Measurements from ENCODE around the gene AOAH.
A peak's percentile ranks its signal among the peaks of the same experiment; 100 is the strongest.
"Not testable (repeated sequence)": the region's sequence is repeated elsewhere in the genome, so short reads cannot be mapped to it uniquely, and the experiment has no call there.

The AOAH gene

GRCh38 chr7:36657036-36657660 is 67.1 kb downstream of the AOAH start:
- DNase-seq (ENCODE audit: low read depth): no peak

DNA sequence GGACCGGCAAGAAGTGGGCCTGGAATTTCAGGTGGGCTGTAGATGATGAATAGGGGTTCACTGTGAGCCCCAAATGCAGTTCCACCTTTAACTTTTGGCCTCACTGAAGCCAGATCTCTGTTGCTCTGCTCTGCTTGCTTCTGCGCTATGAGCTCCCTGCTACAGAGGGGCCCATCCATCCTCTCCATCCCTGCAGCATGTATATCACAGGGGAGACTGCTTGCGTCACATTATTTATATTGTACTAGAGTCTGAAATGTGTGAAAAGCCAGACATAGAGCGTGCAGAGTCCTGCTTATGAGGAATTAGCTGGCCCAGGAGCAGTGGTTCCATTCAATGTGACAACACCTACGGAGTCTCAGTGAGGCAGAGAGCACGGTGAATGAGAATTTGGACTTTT is 69.9 kb downstream of the AOAH start:
- DNase-seq (ENCODE audit: low read depth): no peak

DNA sequence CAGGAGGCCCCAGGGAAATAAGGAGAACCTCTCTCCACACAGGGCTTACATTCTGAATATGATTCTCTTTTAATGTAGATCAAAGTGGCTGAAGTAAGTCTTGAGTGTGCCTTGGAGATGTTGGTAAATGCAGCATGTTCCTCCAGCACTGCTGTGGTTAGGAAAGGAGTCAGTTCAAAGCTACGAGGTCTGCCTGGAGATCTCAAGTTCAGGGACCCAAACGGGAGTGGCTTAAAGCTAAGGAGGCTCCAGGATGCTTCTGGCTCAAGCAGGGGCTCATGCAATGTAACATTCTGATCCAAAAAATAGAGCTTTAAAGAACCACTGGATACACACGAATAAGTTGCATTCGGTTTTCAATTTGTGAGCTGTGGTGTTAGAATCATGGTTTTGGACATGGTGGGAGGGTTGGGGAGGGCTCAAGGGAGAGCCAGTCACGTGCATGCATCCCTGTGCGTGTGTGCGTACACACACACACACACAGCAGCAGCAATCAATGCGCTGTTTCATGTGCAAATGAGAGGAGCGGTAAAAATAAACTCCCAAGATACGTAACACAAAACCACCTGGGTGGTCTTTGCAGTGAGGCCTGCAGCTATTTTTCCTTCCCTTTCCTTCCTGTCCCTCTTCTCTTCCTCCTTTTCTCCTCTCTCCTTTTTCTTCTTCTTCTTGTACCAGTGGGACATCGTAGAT is 70.5 kb downstream of the AOAH start:
- DNase-seq (ENCODE audit: low read depth): no peak

DNA sequence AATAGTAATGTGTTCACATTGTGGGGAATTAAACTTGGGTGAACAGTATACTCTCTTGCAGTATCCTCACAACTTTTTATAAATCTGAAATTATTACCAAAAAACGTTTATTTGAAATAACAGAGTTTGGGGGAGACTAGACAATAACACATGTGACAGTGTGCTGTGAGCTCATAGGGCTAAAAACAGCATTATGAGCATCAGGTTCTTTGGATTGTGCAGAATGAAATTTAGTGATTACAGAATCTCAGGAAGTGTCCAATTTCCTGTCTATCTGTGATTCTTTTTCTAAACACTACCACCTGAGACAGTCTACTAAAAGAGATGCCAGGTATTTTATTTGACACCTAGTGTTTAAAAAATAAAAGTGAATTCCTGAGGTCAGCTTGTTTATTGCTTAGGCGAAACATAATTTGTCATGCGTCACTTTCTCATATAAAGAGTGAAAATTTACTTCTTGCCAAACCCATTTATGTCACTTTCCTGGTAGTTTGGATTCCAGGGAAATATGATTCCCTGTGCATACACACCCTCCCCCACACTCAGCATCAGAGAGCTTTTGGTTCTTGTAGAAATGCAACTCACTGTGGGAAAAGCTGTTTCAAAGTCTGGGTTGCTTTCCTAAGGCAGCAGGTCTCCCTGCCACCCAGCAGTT is 71.2 kb downstream of the AOAH start:
- no peak for DNase-seq (ENCODE audit: low read depth)

- no peak for DNase-seq (ENCODE audit: low read depth)
These were observed 71.9 kb downstream of the AOAH start for GRCh38 chr7:36652431-36652830.

DNA sequence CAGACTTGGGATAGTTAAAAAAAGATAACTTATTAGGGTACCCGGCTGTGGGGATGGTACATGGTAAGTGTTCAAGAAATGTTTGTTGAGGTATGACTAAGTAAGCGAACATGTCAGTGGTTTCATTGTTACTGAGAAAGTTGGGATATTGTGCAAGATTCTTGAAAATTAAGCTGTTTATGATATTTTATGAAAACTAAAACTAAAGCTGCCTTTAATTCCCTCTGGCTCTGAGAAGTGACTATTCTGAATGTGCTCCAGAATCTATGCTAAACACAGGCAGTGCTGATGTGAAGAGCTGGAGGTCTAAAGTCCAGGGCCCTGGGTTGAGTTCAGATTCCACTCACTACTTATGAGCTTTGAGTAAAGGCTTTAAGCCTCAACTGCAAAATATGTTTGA is 72.9 kb downstream of the AOAH start:
- no peak for DNase-seq (ENCODE audit: low read depth)

DNA sequence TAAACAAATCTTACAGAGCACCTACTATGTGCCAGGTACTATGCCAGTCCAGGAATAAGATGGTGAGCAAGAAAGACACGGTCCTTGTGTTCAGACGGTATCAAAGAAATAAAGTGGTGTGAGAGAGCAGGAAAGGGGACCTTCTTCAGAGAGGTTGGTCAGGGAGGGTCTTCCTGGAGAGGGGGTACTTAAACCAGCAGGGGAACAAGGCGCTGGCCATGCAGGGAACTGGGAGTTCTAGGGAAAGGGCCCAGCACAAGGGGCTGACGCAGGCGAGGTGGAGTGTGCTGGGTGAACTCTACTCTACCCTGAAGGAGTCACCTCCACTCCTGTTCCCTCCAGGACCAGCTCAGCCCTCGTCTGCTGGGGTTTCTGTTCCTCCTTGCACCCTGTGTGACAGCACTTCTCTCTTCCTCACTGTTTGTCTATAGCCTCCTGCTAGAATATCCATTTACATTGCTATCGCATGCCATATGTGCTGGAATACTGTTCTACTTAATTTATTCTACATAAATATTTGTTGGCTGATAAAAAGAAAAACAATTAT is 73.5 kb downstream of the AOAH start:
- no peak for DNase-seq (ENCODE audit: low read depth)

DNA sequence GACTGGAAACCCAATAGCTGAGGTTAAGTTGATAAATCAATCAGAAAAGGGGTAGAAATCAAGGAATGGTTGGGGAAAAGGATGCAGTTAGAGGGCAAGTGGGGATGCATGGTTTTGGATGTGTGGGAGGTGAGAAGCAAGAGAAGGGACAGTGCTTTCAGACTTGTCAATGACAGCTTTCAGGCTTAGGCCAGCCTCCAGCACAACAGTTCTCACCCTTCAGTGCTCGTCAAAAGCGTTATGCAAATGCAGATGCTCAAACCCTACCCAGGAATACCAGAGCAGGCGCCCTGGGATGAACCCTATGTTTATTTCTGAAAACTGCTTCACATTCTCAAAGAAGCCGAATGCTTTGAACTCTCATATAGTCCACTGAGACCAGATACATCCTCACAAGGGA is 74.0 kb downstream of the AOAH start:
- no peak for DNase-seq (ENCODE audit: low read depth)

DNA sequence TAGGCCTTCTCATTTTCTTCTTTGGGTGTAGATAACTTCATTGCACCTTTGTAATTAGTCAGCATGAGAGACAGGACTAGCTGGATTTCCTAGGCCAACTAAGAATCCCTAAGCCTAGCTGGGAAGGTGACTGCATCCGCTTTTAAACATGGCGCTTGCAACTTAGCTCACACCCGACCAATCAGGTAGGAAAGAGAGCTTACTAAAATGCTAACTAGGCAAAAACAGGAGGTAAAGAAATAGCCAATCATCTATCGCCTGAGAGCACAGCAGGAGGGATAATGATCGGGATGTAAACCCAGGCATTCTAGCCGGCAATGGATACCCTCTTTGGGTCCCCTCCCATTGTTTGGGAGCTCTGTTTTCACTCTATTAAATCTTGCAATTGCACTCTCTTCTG is 75.0 kb downstream of the AOAH start:
- not testable (repeated sequence) for DNase-seq (ENCODE audit: low read depth)

DNA sequence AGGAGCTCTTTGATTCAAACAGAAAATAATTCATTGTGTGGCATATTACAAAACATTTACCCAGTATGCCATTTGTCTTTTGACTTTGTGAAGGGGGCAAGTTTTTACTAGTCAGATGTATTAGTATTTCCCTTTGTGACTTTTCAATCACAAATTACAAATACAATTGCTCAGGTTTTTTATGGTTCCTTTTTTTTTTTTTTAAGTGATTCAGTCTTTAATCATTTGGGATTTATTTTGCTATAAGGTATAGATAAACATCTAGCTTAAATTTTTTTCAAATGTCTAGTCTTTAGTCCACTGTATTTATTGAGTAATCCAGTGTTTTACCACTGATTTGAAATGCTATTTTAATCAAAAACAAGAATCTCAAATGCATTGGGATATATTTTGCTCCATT is 75.9 kb downstream of the AOAH start:
- no peak for DNase-seq (ENCODE audit: low read depth)

- DNase-seq (ENCODE audit: low read depth): no peak
These were observed 79.5 kb downstream of the AOAH start for GRCh38 chr7:36644625-36645422.

GRCh38 chr7:36642414-36642813 is 81.9 kb downstream of the AOAH start:
- DNase-seq (ENCODE audit: low read depth): no peak

GRCh38 chr7:36642010-36642409 is 82.3 kb downstream of the AOAH start:
- no peak for DNase-seq (ENCODE audit: low read depth)

- DNase-seq (ENCODE audit: low read depth): no peak
These were observed 83.6 kb downstream of the AOAH start for GRCh38 chr7:36640682-36641081.

DNA sequence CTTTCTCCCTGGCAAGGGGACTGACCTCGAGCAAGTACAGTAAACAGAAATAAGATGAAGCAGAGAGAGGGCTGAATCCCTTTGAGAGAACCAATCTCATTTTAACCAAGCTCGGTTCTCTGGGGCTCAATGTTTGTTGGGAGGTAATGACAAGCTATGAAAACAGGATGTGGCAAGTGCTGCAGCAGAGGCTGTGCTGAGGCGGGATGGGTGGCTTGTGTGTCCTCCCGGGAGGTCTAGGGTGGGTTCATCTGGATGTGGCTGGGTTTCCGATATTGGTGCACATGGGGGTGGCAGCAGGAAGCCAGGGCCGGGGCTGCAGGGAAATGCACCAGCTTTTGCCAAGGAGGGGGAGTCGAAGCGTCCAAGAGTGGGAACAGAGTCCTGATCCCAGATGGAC is 84.5 kb downstream of the AOAH start:
- peak; percentile 13 for DNase-seq (ENCODE audit: low read depth)

DNA sequence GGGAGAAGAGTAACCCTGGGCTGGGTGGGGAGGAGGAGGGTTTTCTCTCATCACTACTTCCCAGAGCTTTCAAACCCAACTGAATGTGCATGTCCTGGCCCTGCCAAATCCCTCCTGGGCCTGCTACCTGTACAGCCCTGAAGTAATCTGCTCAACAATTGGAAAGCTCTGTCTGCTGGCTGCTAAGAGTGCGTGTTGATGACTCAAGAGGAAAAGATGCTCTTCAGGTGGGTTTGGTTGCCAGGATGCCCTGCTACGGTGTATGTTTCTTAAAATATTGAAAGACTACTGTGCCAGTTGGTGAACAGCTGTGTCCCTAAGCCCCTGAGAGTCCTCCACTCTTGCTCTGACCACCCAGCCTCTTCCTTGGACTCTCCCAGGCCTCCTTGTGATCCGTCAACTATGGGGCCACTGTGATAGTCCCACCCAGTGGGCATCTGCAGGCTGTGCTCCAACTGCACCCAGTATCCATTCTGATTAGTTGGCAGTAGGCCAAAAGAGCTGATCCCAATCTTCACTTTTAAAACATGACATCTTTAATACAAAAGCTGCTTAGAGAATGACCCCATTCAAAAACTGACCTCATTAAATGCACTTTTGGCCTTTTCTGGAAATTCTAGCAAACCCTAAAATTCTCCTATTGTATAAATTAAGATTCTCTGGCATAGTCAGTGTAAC is 85.6 kb downstream of the AOAH start:
- DNase-seq (ENCODE audit: low read depth): no peak

DNA sequence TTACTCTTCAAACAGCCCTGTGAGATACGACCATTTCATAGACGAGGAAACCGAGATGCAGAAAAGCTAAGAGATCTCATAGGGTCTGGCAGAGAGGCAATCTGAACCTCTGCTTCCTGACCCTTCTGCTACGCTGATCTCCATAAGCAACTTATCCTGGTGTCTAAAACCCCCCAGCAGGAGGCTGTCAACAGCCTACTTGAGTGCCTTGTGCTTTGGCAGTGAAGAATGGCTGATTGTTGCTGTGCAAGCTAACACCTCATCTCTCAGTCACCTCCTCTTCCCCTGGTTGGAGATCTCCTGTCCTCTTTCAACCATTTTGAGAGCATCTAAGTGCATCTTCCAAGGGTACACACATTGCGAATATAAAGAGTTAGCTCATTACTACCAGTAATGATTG is 86.2 kb downstream of the AOAH start:
- no peak for DNase-seq (ENCODE audit: low read depth)

DNA sequence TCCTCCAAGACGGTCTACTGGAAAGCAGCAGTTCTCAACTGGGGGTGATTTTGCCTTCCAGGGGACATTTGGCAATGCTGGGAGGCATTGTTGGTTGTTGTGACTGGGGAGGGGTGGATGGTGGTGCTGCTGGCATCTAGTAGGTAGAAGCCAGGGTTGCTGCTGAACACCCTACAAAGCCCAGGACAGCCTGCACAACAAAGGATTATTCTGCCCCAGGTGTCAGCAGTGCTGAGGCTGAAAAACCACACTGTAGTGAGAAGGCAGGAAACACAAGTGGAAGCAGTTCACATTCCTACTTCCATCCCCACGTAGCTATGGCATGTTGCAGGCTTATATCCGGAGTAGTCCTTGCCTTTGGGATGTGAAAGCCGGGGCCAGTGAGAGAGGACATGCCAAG is 86.9 kb downstream of the AOAH start:
- no peak for DNase-seq (ENCODE audit: low read depth)

DNA sequence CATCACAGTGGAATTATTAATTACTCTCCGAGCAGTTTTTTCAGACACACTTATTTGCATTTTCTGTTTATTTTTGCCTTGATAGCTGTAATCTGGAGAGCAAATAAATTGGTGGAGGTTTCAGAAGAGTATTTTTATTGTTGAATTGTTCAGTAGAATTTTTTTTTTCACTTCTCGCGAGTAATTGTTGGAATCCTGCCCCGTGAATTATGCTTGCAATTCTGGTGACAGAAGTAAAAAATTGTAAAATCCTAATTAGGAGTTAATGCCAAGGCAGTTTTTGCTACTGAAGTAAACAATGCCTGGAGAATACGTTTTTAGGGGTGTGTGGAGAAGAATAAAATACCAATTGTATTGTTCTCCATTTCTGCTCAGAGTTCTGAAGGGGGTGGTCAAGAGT is 88.2 kb downstream of the AOAH start:
- DNase-seq (ENCODE audit: low read depth): no peak

GRCh38 chr7:36635091-36635490 is 89.2 kb downstream of the AOAH start:
- no peak for DNase-seq (ENCODE audit: low read depth)

DNA sequence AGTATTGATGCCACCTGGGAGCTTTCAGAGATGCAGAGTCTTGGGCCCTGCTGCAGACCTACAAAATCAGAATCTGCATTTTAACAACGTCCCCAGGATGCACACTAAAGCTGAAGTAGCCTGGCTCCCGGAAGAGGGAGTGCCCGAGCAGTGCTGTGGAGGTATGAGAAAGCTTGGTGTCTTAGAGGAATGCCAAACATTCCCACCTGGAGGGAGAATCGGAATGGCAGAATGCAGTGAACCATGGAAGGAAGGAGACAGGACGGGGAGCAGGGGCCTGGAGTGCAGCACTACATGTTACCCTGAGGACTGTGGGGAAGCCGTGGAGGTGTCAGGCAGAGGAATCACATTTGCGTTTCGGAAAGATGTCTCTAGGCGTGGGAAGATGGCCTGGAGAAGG is 90.9 kb downstream of the AOAH start:
- DNase-seq (ENCODE audit: low read depth): no peak

DNA sequence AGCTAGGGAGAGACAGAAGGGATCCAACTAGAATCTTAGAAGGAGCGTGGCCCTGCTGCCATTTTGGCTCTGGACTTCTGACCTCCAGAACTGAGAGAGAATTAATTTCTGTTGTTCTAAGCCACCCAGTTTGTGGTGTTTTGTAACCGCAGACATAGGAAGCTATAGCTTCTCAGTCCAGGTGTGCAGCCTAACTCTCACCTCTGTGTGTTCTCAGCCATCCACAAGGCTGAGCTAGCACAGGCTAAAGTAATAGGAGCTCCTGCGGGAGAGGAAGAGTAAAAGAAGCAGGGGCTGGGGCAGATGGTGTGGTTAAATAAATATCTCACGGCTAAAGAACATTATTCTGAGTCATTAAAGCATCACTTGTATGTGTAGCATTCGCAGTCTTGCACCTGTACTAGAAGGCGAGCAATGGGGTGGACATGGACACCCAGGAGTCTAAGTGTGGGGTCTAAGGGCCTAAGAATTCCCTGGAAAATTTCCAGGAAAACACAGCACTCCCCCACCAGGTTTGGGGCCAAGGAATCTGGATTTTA is 94.1 kb downstream of the AOAH start:
- DNase-seq (ENCODE audit: low read depth): no peak
